HG02642 (cell line): Measurements from ENCODE around the gene FREM3.
"Not testable (repeated sequence)": the region's sequence is repeated elsewhere in the genome, so short reads cannot be mapped to it uniquely, and the experiment has no call there.

Experiments used
- ATAC-seq: cut with Tn5 transposase; IDR thresholded peaks from one replicate; pipeline ENCODE4 v1.9.1; 2021; ENCODE audit warnings: mild to moderate bottlenecking; ENCODE audit not compliant: unreplicated experiment, poor library complexity

The FREM3 gene

DNA sequence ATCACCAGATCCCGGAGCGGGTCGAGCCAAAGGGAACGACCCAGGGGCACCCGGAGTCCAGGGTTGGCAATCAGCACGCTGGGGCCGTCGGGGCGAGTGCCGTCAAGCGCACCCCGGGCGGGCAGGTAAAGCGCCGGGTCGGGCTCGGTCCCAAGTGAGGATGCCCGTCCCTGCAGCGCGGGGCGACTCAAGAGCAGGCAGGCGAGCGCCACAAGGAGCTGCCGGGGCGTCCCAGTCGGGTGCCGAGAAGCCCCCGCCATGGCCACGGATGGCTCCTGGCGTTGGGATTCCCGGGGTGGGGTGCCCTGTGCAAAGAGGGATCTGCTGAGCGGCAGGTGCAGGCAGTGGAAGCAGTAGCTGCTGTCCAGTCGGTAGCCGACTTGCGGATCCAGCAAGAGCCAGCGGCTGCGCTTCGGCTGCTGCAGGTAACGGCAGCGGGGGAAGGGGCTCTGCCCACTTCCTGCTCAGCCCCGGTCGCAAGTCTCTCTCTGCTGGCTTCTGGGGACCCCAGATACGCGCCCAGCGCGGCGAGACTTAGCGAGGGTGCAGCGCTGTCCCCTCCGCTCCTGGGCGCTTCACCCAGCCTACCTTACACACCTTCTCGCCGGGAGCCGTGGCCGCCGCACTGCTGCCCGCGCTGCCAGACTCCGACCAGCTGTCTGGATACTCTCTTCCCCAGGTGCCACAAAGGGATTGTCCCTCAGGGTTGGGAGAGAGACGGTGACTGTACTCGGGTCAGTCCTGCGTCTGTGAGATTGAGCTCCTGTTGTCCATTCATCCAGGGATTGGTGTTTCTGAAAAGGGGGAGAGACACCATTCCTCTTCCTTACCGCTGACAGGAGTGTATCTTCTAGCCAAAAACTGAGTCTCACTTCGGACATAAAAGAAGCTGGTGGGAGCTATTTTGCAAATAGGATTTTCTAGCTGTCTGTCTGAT, at the start of gene FREM3:
TSS of gene FREM3 (minus strand) at position 260 of the 937 bp plus-strand sequence. CDS start at position 260, 0 bp downstream.
- ATAC-seq, result no peak

DNA sequence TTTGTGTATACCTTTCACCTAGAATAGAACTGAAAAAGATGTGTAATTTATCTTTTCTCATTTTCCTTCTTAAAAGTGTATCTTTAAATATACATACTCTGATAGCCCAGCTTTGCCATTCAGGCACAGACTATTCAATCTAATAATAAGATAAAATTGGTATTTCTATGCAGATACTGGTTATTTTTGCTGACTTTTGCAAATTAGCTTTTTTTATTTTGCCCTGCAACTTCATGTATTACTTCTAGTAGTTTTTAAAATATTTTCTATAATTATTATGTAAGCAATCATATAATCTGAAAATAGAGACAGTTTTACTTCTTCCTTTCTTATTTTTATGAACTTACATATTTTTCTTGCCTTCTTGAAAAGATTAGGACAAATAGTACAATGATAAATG, 45.4 kb upstream of the FREM3 start:
- ATAC-seq, result no peak

DNA sequence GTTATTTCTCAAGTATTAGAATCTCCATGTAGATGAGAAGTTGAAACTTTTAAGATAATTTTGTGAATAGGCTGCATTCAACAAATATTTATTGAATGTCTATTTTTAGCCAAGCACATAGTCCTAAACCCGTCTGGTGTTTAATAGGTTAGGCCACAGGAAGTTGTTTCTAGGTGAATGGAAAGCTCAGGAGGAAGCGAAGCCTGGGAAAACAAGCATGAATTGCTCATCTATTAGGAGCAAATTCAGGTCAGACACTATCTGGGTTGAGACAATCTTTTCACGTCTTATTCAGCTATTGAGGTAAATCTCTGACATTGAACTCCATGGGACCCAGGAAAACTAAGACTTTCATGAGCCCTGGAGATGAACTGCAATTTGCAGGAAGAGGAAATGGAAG, 43.1 kb upstream of the FREM3 start:
- ATAC-seq, result no peak

DNA sequence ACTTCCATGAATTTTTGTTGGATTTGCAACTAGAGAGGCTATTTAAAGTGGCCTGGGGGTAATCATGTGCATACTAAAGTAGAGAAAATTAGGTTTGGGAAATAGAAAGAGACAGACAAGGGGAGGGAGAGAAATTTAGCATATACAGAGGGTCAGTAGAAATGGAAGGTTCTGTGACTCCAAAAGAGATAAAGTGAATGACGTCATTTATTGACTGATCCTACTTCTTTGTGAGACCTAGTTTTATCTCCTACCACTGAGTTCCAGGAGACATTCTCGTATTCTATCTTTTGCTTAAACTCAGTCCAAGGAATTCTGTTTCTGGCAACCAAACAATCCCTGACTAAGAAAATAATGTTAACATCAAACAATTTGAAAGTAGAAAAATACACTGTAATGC, 42.4 kb upstream of the FREM3 start:
- no peak for ATAC-seq

DNA sequence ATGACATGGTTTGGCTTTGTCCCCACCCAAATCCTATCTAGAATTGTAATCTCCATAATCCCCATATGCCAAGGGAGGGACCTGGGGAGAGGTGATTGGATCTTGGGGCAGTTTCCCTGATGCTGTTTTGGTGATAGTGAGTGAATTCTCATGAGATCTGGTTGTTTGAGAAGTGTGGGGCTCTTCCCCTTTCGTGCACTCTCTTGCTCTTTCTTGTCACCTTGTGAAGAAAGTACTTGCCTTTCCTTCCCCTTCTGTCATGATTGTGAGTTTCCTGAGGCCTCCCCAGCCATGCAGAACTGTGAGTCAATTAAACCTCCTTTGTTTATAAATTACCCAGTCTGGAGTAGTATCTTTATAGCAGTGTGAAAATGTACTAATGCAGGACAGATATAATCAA, 36.4 kb upstream of the FREM3 start:
- no peak for ATAC-seq

DNA sequence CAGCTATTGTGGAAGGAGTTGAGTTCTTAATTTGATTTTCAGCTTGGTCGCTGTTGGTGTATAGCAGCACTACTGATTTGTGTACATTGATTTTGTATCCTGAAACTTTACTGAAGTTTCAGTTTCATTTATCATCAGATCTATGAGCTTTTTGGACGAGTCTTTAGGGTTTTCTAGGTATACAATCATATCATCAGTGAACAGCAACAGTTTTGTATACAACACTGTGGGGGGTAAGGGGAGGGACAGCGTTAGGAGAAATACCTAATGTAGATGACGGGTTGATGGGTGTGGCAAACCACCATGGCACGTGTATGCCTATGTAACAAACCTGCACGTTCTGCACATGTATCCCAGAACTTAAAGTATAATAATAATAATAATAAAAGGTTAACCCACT, 35.6 kb upstream of the FREM3 start:
- not testable (repeated sequence) for ATAC-seq

DNA sequence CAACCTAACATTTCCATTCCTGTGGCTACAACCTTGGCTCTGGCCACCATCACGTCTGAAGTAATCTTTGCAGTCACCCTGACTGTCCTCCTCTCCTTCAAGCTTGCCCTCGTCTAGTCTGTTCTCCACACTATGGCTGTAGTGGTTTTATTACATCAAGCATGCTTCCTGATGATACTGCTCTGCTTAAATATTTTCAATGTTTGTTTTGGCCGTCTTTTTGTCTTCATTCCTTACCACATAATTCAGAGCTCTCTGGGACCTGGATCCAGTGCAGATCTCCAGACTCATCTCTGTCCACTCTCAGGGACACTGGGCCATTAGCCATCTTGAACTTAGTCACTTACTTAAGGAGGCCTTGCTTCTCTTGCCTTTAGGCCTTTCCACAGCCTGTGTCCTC, 27.7 kb upstream of the FREM3 start:
- no peak for ATAC-seq

DNA sequence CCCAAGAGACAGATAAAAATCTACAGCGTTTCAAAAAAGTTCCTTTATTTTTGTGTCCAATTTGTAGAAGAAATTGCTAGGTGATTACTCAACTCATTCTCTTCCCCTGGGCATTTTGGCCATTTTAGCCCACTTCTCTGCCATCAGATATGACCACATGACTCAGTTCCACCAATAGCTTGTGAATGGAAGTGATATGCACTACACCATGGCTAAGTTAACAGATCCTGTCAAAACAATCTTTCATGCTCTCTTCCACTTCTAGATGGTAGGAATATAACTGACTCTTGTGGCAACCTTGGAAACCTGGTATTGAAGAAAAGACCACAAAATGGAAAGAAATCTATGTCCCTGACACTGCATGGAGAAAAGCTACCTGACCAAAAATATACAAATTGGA, 26.2 kb upstream of the FREM3 start:
- ATAC-seq, result no peak

DNA sequence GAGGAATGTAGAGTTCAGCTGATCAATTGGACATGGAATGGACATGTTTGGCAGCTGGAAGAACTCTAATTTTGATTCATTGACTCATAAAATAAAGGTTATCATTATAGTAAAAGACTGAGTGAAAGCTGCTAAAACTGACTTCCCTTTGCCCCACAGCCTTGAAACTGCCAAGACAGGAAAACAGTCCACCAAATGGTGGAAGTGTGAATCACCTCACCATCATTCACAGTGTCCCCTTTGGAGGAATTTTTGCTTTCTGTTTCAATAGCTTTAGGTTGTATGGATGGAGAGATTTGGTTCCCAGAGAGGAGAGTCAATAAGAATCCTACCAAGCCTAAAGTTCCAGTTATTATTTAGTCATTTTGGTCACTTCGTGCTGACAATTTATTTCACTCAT, 20.8 kb upstream of the FREM3 start:
- no peak for ATAC-seq

DNA sequence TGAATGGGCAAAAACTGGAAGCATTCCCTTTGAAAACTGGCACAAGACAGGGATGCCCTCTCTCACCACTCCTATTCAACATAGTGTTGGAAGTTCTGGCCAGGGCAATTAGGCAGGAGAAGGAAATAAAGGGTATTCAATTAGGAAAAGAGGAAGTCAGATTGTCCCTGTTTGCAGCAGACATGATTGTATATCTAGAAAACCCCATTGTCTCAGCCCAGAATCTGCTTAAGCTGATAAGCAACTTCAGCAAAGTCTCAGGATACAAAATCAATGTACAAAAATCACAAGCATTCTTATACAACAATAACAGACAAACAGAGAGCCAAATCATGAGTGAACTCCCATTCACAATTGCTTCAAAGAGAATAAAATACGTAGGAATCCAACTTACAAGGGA, 18.3 kb upstream of the FREM3 start:
- not testable (repeated sequence) for ATAC-seq

DNA sequence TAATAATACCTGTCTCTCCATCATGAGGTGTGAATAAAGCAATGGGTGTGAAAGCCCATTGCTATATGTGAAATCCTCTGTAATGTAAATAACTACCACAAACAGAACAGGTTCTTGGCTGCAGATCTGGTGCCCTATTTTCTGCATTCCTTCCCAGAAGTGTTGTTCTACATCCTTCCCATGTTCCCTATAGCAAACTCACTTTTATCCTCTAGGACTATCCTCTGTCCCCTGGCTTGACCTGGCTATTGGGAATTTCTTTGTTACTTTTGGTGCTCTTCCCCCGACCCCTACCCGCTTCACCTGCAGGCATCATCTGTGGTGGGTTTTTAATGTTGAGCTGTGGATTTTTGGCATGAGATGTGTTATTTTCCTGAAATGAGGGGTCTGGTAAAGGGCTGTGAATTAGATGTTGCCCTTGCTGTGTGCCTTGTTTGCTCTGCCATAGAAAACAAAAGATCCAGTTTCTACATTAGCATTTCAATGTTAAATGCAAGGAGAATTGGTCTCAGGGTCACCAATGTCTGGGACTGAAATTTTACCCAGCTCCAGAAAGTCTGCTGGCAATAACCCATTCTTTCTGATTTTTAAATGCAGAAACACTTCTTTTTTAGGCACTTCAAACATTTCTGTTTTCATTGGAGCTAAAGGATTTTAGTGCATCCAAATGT, 13.6 kb upstream of the FREM3 start:
- ATAC-seq, result no peak

DNA sequence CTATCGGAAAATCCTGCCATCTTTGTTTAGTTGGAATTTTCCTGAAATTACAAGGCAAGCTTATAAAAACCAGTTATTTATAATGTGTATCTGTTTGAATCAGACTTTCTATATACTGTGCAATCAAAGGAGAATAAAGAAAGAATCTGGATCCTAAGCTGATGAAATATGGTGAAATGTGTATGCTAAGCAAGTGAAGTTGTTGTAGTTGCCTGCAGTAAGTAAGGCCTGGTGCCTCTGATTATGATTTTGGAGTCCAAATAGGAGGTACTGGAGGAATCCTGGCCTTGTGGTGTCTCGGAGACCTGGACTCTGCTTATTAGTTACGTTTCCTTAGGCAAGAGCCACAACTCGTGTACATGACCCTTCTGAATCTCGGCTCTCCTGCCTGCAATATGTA, 13.1 kb upstream of the FREM3 start:
- ATAC-seq, result no peak

DNA sequence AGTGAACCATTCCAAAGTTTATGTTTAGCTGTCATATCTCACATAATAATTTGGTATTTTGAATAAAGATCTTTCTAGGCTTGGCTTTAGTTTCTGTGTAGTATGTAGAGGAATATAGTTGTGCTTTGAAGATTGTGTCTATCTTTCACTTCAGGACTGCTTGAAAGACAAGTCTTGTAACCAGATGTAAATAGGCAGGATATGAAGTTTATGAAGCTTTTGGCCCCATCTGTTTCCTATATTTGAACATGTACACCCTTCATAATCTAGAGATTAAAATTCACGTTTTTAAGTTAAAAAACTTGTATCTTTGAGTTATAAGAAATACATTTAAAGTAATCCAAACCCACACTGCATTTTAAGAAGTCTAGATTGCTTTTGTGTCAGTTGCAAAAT, 11.7 kb upstream of the FREM3 start:
- ATAC-seq, result no peak

DNA sequence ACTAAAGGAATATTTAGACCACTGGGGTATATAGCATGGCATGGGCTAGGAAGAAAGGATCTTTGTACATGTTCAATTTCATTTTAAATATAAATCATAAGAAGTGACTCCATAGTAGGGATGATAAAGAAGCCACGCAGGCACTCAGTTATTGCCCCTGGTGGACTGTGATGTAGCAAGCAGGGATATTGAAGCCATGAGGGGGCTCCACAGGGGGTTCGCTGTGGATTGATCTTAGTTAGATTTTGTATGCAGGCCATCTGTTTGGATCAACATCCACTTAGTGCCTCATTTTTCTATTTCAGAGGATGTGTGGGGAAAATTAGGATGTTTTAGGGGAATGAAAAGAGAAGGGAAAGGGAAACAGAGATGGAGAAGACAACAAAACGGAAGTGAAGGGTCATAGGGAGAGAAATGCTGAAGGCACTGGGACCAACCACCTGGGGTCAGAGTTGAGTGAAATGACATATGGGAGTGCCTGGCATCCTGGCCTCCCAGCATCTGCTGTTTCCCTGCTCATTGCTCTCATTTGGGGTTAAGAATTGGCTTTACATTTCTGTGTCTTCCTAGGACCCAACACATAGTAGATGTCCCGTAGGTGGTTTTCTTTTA, 11.2 kb upstream of the FREM3 start:
- ATAC-seq, result no peak

DNA sequence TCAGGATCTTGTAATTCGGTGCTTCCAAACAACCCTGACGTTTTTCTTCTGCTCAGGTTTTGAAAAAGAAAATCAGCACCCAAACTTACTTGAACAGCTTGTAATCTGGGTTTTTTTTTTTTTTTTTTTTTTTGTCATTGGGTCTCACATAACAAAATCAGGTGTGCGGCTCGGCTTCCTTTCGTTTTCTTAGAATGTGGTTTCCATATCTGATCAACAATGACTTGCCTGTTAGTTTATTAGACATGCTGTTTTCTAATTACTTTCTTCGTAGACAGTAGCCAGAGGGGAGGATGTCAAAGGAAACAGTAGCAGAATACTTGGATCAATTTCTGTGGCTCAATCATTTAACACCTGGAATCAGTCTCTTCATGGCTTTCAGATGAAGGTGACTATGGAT, 890 bp upstream of the FREM3 start:
- ATAC-seq, result no peak

DNA sequence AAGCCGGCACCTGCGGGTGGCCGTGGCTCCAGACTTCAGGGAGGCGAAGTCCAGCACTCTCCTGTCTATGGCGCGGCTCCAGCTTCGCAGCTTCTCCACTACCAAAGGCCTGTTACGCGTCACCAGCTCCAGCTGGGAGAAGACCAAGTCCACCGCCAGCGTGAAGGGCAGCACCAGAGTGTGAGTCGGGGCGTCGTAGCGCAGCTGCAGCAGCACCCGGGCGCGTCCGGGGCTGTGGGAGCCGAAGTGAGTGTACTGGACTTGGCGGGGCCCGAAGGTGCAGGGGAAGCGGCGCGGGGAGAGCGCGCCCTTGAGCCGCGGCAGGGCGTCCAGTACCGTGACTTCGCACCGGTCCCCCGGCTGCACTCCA, 444 bp downstream of the FREM3 start:
- ATAC-seq, result no peak

DNA sequence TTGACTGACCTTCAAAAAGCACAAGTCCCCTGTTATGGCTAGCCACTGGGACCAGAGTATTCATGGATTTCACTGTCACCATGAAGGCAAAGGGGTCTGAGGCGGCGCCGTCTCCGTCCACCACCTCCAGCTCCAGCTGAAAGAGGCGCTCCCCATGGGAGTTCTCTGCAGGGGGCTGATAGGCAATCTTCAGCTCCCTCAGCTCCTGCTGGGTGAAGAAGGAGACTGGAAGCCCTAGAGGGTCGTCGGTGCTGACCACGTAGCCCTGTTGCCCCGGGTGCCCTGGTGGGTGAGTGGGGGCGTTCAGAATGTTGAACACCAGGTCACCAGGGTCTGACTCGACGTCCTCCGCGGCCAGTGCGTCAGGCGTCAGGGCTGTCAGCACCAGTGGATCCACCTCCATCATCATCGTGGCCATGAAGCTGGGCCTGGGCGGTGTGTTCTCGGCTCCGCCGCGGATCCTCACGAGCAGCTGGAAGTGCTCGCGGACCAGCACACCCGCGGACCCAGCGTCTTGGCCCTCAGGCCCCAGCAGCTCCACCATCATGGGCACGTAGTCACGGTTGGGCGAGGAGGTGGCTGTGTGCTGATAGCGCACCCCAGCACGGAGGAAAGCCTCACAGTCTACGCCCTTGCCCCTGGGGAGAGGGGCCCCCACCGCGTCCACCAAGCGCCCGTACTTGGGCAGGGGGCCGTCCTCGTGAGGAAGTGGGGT, 987 bp downstream of the FREM3 start:
- no peak for ATAC-seq

DNA sequence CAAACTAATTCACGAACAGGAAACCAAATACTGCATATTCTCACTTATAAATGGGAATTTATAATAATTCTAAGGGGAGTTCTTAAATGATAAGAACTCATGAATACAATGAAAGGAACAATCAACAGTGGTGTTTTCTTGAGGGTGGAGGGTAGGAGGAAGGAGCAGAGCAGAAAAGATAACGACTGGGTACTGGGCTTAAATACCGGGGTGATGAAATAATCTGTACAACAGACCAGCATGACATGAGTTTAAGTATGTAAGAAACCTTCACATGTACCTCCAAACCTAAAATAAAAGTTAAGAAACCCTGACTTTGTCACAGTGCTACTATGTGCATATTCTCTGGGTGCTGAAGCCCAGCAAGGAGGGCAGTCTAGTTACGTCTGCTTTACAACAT, 6.6 kb downstream of the FREM3 start:
- no peak for ATAC-seq

DNA sequence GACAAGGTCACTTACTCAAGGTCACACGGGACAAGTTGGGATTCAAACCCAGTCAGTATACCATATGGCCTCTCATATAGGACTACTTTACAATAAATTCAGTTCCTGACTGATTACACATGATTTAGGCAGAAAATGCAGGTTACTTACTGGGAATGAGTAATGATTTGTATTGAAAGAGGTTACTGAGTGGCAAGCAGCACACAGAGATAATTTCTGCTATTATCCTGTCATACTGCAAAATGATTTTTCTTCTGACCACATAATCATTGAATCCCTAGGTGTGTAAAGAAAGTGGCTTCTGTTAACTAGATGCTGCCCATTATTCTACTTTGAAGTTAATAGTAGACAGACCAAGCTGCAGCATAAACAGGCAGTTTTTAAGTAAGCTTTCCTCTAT, 8.2 kb downstream of the FREM3 start:
- no peak for ATAC-seq

DNA sequence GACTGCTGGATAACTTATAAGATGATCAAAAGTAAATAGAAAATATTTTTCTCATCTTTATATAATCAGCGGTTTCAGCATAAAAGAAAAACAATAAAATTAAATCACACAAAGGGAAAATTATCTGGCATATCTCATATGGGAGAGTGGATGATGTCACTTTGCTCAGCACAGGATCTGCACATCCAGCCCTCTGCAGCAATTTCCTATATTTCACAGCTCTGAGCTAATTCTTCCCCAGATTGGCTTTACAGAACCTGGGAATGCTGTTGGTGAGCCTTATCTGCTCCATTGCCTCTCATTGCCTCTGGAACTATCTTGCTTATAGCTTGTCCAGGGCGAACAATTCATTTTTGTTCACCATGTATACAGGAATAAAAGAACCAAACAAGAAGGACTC, 21.0 kb downstream of the FREM3 start:
- no peak for ATAC-seq

DNA sequence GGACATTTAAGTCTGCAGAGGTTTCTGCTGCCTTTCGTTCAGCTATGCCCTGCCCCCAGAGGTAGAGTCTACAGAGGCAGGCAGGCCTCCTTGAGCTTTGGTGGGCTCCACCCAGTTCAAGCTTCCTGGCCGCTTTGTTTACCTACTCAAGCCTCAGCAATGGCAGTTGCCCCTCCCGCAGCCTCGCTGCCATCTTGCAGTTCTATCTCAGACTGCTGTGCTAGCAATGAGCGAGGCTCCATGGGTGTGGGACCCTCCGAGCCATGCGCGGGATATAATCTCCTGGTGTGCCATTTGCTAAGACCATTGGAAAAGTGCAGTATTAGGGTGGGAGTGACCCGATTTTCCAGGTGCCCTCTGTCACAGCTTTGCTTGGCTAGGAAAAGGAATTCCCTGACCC, 26.8 kb downstream of the FREM3 start:
- not testable (repeated sequence) for ATAC-seq
